Astrocyte of the cerebellum (primary cell): ENCODE data around the gene LIM2.

ENCODE experiments used
- DNase-seq: peaks from one replicate; pipeline ENCODE4 v3.0.0-alpha.2; 2011; ENCODE audit warnings: low read depth
- H3K4me3 ChIP-seq: 2 replicates; pipeline ENCODE4 v1.5.1; 2011; ENCODE audit warnings: mild to moderate bottlenecking, low read depth, low read length, moderate library complexity
- CTCF ChIP-seq: IDR thresholded peaks from 2 replicates; pipeline ENCODE4 v1.5.1; 2012; ENCODE audit warnings: low read length, low read depth, moderate library complexity, mild to moderate bottlenecking; ENCODE audit errors: missing control alignments
- in situ Hi-C: cut with HindIII; loops from 2 replicates; pipeline ENCODE4 v1.10.0; 2017; ENCODE audit warnings: low sequenced_read_pairs

Gene LIM2

DNA sequence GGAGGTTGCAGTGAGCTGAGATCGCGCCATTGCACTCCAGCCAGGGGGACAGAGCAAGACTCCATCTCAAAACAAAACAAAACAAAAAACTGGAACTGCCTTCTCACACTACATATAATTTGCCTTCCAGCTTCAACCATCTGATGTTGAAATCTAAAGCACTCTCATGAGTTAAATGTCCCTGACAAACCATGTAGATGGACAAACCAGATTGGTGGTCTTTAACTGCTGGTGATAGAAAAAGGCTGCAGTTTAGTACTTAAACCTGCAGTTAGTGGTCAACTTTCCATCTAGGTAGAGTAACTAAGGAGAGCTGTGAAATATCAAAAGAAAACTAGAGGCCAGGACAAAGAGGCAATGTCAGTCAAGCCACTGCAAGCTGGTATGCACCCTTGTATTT, 8.4 kb upstream of the LIM2 start:
- no peak for DNase-seq
- no peak overlapping the region for H3K4me3 ChIP-seq
- TF ChIP-seq CTCF, result no peak
- in situ Hi-C loops, result no loop called here

GRCh38 chr19:51394050-51394836, 6.5 kb upstream of the LIM2 start:
- in situ Hi-C loops, result no loop called here
- peak; percentile 24 for TF ChIP-seq CTCF
- H3K4me3 ChIP-seq, result peak overlapping the region; percentile 43
- DNase-seq, result peak; percentile 98

DNA sequence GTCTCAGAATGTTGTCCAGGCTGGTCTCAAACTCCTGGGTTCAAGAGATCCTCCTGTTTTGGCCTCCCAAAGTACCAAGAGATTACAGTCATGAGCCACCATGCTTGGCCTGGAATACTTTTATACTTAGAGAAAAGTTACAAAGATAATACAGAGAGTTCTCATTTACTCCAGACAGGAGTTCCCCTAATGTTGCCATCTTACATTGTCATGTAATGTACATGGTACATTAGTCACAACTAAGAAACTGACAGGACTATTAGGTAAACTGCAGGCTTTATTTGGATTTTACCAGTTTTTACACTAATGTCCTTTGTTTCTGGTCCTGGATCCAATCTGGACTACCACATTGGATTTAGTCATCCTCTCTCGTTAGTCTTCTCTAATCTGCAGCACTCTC, 4.9 kb upstream of the LIM2 start:
- in situ Hi-C loops, result no loop called here
- no peak for TF ChIP-seq CTCF
- DNase-seq, result no peak
- no peak overlapping the region for H3K4me3 ChIP-seq

DNA sequence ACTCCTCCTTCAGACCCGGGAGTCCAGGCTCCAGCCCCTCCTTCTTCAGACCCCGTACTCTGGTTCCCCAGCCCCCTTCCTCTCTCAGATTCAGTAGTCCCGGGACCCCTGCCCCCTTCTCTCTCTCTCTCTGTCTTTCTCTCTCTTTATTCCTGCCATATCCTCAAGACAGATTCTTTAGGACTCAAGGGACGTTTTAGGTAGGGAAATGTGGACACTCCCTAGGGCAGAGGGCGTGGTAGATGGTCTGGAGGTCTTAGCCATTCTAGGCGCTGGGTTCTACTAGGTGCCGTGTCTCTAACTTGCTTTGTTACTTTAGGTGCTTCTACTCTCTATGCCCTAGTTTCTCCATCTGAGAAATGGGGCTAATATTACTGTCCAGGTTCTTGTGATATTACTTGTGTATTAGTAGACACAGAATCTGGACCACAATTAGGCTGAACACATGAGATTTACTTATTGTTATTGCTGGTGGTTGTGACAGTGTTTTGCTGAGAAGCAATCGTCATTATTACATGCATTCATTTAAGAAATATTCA, 3.4 kb upstream of the LIM2 start:
- no peak overlapping the region for H3K4me3 ChIP-seq
- TF ChIP-seq CTCF, result no peak
- in situ Hi-C loops, result no loop called here
- DNase-seq, result no peak

DNA sequence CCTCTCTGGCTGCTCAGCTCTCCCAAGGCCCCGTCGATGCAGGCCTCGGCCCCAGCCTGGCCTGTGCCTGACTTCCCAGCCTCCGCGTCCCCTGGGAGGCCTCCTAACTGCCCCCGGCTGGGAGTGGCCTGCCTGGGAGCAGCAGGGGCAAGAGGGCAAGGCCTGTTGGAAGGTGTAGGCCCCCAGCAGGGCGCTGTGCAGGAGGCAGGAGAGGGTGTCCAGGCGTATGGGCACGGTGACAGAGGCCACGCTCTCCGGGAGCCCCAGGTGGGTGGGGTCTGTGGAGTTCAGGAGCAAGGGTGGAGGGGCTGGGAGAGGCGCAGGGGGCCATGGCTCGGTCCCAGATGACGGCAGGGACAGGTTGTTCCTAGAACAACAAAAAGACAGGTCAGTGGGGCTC, 1.4 kb upstream of the LIM2 start:
- in situ Hi-C loops, result no loop called here
- H3K4me3 ChIP-seq, result no peak overlapping the region
- no peak for TF ChIP-seq CTCF

DNA sequence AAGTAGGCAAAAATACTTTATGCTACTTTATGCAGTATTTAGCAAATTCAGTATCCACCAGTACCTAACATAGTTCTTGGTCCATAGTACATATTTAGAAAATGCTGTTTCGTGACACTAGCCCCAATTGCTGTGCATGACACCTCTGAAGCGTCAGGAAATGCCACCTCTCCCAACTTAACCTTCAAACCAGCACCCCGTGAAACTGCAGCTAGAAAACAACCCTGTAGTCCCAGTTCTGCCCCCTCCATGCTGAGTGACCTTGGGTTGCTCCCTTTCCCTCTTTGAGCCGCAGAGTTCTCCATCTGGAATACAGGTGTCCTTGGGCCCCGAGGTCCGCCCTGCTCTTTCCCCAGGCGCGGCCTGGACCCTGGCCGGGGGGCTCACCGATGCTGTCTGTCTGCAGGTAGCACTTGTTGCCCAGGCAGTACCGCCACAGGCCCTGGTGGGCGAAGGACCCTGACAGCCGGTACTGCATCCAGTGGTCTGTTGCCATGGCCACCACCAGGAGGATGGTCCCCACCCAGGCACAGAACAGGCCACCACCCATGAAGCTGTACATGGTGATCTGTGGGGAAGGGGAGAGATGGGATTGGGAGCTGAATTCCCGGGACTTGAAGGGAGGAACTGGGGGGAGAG, 773 bp downstream of the LIM2 start:
- in situ Hi-C loops, result no loop called here
- H3K4me3 ChIP-seq, result no peak overlapping the region
- no peak for TF ChIP-seq CTCF
- no peak for DNase-seq

More for the DNA sequence above, 1.4 kb upstream of the LIM2 start:
- DNase-seq, result no peak
